Ureter (tissue), 1 donor: ENCODE results near the gene SPACA6. TPM values are rescaled to one million over a fixed set of nuclear protein-coding genes. Genes with fewer than 3 reads are reported as not detected.

Source experiments
- DNase-seq: peaks from one replicate; pipeline ENCODE4 v3.0.0-alpha.2; 2020; ENCODE audit warnings: low spot score
- total RNA-seq: library from RNA; stranded (reverse); gene quantifications from one replicate; pipeline ENCODE4 v1.2.4, GENCODE V29; 2023
- donor health status: DM: yes; HTN: yes; CAD: no.

The SPACA6 gene
- total RNA-seq, 1 donor from 2014 or later: 25.6 TPM

DNA sequence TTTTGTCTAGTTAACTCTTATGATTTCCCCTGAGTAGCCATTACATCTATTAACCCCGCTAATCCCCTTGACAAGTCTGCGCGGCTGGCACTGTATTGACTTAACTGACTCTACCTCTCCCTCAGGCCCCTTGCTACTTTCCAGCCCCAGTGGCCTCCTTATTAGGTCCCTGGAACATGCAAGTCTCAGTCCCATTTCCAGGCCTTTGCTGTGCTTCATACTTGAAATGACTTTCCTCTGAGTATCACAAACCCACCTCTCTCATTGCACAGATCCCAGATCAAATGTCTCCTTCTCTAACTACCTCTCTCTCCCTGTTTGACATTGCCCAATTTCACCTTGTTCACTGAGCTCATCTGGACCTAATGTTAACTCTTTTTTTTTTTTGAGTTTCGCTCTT is 13.2 kb downstream of the SPACA6 start:
- no peak for DNase-seq

- no peak for DNase-seq
Measured at GRCh38 chr19:51706885-51707284, 13.8 kb downstream of the SPACA6 start.

DNA sequence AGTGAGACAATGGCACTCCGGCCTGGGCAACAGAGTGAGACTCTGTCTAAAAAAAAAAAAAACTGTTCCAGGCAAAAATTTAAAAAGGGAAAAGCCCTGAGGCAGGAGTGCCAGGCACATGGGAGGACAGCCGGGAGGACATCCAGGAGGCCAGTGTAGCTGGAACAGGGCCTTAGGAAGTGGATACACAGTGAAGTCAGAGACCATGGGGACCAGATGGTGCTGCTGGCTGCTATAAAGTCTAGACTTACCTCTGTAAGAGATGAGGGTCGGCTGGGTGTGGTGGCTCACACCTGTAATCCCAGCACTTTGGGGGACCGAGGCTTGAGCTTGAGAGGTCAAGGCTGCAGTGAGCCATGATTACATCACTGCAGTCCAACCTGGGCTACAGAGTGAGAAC is 15.7 kb downstream of the SPACA6 start:
- DNase-seq: no peak

DNA sequence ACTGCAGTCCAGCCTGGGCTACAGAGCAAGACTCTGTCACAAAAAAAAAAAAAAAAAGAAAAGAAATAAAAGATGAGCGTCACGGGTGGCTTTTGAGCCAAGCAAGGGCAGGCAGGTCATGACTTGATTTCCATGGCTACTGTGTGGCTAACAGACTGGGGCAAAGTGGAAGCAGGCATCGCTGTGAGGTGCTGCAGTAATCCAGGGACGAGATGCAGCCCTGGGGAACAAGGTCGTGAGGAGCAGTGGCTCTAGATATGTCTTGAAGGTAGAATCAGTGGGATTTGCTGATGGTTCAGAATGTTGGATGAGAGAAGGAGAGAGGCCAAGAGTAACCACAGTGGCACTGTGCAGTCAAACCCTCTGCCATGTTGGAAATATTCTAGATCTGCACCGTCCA is 16.4 kb downstream of the SPACA6 start:
- no peak for DNase-seq

GRCh38 chr19:51710163-51710562 is 17.0 kb downstream of the SPACA6 start:
- no peak for DNase-seq

- no peak for DNase-seq
Measured at GRCh38 chr19:51711702-51712101, 18.6 kb downstream of the SPACA6 start.

DNA sequence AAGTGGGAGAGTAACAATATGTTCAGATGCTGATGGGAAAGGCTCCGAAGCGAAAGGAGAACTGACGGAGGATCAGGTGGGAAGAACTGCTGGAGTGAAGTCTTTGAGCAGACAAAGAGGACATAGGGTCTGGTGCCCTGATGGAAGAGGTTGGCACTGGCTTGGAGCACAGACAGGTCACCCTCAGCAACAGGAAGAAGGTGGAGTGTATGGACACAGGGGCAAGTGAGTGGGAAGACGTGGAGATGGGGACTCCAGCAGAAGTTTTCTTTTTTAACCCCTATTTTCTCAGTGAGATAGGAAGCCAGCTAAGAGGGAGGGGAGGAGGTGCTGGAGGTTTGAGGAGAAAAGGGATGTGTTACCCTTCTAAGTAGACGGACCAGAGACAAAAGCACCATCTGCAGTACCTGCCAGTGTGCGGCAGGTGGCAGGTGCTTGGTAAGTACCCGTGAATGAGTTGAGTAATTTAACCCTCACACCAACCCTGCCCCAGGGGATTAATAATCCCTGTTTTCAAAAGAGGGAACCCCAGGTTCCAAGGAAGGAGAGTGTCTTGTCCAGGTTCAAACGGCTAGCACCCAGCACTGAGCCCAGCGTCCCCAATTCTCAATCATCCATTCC is 19.4 kb downstream of the SPACA6 start:
- DNase-seq: no peak

DNA sequence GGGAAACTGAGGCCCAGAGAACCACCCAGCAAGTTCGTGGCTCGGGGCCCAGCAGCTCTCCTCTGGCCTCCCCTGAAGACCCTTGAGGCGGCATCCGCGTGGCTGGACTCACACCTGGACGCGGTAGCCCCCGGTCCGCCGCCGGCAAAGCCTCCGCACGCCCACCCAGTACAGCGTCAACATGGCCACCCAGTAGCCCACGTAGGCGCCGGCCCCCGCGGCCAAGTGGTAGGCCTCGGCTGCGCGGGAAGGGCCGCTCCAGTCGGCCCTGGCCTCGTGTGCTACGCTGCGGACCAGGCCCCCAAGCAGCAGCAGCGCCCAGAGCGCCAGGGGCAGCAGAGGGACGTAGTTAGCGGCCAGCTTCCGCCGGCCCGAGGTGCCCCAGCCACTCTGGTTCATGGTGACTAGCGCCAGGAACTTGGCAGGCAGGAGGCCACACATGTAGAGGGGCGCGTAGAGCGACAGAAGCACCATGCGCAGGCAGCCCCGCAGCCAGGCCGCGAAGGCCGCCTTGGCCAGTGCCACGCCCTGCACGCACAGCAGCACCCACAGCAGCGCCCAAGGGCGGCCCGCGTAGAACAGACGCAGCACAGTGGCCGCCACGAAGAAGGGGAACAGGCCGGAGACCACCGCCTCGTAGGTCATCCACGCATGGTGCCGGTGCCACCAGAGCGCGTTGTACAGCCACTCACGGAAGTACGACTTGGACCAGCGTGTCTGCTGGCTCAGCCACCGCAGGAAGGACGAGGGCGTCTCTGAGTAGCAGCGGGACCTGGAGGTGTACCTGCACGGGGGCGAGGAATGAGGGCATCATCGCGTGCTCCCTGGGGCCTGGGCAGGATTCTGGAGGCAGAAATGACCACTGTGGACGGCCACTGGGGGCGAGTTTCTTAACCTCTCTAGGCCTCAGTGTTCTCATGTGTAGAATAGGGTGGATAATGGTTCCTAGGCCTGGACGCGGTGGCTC is 20.5 kb downstream of the SPACA6 start:
- no peak for DNase-seq

DNA sequence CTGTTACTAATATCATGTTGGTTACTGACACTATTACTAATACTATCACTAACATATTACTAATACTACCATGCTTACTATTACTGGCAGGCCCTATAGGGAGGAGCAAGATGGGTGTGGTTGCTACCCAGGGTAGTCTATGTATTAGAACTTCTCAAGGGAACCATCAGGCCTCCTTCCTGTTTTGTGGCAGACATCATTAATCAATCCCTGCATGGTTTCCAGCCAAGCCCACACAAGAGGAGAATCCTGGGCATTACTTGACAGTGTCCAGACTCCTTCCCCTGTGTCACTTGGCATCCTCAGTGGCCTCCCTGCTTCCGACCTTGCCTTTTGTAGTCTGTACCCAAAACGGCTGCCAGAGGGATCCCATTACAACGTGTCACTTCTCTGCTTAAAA is 21.7 kb downstream of the SPACA6 start:
- DNase-seq: no peak

DNA sequence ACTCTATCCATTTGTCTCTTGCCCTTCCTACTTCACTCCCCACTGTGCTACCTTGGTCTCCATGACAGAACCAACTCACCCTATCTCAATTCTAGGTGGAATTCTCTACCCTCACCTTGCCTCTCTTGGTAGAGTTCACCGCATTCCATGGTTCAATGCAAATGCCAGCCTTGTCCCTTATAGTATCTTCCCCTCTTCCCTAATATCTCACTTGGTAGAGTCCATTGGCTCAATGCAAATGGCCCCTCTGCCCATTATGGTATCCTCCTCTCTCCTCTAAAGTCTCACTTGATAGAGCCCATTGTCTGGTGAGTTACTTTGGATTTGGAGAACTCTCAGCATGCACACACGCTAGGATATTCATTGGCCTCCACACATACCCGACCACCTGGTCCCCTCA is 22.7 kb downstream of the SPACA6 start:
- no peak for DNase-seq

DNA sequence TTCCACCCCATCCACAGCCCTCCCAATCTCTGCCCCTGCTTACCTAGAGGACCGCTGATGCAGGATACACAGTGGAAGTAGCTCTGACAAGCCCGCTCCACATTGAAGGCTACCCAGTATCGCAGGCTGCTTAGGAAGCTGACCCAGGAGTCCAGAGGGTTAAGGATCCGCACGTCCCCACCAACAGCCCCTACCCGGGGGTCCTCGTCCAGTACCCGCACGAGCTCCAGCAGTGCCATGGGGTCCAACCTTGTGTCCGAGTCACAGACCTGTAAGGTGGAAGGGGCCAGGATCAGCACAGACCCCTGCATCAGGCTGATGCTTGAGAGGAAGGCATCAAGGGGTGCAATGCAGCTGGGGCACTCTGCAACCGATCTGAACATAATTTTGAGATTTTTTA is 23.8 kb downstream of the SPACA6 start:
- no peak for DNase-seq

DNA sequence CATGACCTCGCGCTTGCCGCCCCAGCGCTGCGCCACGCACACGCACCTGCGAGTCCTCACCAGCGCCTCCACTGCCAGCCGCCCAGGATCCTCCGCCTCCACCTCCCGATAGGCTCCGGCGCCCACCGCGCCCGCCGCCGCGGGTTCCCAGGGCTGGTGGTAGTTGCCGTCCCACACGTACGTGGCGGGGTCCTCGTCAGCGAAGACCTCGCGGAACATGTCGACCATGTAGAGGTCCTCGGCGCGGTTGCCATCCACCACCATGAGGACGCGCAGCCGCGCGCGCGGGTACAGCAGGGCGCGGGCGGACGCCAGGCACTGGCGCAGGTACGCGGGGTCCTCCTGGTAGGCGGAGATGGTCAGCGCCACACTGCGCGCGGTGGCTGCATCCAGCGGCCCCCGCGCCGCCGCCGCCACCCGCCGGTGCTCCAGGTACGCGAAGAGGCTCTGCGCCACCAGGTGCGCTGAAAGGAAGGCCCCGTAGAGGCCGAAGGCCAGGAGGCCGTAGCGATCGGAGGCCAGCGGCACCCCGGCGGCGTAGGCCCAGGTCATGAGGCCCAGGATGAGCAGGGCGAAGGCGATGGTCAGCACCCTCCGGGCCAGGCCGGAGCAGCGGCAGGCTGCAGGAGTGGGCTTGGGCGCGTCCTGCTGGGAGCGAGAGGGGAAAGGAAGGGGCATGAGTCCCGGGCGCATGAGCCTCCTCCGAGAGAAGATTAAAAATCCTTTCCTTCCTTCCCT is 26.3 kb downstream of the SPACA6 start:
- no peak for DNase-seq

DNA sequence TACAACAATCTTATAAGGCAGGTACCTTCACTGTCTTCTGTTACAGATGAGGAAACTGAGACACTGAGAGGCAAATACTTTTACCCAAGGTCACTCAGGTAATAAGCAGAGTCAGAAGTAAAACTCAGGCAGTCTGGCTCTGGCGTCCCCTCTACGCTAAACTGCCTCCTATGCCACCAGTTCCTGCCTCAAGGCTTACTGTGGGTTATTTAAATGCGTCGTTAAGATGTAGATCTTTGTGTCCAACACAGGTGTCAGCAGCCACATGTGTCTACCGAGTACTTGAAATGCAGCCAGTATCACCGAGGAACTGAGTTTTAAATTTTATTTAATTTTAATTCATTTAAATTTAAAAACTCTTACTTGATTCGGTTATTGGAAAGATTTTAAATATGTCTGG is 28.8 kb downstream of the SPACA6 start:
- no peak for DNase-seq

DNA sequence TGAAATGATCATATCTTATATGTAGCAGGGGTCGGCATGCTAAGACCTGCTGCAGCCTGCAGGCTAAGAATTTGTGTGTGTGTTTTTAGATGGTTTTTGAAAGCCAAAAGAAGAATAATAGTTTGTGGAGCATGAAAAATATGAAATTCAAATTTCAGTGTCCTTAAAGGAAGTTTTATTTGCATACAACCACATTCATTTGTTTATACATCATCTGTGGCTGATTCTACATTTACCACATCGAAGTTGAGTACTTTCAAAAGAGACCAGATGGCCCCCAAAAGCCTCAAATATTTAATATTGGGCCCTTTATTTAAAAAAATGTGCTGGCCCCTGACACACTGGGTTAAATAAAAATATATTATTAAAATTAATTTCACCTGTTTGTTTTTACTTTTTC is 29.4 kb downstream of the SPACA6 start:
- no peak for DNase-seq

DNA sequence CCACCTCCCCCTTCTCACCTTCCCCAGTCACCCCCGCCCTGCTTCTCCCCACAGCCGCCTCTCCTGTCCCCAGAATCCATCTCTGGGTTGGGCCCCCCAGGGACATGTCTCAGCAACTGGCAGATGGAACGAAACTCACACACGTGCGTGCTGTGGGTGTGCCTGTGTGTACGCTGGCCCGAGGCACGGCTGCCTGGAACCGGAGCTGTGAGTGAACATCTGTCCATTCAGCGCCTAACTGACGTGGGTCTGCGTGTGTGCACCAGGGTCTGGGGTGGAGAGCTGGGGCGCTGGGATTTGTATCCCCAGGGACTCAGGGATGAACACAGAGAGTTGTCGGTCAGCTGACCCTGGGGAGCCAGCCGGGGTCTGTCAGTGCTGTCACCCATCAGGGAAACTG is 31.4 kb downstream of the SPACA6 start:
- no peak for DNase-seq

GRCh38 chr19:51726049-51726448 is 32.9 kb downstream of the SPACA6 start:
- peak; percentile 67 for DNase-seq

DNA sequence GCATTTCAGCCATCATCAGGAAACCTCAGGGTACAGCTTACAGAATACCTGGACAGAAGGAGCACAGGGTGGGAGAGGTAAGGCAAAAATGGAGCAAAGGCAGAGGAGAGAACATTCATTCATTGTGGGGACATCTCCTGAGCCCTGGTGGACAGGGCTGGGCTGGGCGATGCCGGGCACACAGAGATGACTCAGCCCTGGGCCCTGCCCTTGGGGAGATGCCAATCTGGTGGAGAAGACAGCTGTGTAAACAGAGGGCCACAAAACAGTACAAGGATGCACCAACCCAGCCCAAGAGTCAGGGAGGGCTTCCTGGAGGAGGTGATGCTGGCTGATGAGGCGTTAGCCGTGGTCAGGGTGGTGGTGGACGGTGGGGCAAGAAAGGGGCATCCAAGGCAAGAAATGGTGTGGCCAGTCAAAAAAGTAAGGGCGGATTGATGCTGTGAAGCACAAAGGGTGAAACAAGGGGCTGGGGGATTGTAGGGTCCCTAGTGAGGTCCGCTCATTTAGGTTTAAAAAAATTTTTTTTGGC is 34.3 kb downstream of the SPACA6 start:
- no peak for DNase-seq

GRCh38 chr19:51729781-51730180 is 36.7 kb downstream of the SPACA6 start:
- no peak for DNase-seq

DNA sequence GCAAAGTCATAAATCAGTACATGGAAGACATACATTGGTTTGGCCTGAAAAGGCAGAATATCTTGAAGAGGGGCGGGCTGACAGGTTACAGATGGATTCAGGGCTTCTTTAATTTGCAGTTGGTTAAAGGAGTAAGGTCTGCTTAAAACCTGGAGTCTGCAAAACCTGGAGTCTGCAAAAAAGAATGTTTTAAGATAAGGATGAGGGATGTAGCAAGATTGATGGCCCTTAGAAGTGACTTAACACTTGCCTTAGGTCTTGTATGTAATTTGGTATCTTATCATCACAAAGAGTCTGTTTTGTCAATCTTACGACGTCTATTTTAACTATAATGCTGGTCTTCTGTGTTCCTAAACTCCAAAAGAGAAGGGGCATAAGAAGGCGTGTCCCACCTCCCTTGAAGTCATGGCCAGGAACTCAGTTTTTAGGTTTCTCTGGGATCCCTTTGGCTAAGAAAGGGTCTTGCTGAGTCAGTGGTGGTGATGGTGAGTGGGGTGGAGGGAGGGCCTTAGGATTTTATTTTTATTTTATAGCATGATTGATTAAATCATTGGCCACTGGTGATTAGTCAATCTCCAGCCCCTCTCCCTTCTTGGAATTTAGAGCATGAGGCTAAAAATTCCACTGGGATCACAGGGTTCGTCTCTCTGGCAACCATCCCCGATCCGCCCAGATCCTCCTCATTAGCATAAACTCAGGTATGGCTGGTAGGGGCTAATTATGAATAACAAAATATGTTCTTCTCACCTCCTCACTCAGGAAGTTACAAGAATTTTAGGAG is 40.8 kb downstream of the SPACA6 start:
- DNase-seq: no peak

DNA sequence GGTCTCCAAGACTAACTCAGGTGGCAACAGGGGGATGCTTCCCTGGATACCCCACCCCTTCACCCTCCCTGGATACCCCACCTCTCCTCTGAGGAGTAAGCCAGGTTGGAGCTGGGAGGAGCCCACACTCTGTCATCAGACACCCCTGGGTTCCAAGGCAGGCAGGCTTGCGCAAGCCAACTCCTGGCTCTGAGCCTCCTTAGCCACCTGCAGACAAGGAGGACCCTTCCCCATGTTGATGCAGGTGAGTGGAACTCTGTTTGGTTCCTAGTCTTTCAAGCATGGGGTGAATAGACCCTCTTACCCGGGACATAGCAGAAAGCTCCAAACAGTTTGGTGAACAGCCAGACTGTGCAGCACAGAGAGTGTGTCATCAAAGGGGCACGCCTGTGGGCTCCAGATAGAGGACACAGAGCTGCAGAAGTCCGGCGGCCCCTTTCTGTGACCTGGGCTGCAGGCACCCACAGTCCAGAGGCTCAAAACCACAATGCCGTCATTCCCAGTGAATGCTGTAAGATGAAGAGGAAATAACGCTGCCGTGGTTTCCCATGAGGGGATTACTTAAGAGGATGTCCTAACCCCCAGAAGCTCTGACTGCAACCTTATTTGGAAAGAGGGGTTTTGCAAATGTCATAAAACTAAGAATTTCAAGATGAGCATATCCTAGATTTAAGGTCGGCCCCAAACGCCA is 42.8 kb downstream of the SPACA6 start:
- peak; percentile 46 for DNase-seq

GRCh38 chr19:51737389-51737788 is 44.3 kb downstream of the SPACA6 start:
- DNase-seq: no peak
